ENCODE data around the gene ATP13A3.

The ATP13A3 gene

GRCh38 chr3:194446754-194447153, 40.0 kb downstream of the ATP13A3 start:
- TF ChIP-seq CTCF (IDR thresholded peaks at IDR 0.05; ENCODE audit: low read depth, low read length) = no peak
- DNase-seq (ENCODE audit: low read depth in 2 of 2) = no peak
- no peak overlapping the region for H3K4me3 ChIP-seq (replicated peaks in 1 of 2; ENCODE audit: low read depth in 2 of 2, low read length in 2 of 2)

DNA sequence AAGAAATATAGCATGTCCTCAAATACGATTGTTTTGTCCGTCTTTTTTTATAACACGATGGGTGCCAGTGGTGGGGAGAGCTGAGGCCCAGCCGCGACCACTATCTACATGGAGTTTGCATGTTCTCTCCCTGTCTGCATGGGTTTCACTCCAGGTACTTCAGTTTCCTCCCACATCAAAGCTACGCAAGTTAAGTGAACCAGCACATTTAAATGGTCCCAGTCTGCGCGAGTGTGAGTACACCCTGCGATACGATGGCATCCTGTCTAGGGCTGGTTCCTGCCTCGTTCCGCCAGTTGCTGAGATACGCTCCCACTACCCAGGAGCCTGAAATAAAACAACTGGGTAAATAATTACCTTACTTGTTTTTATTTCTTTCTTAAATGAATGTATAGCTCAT, 40.6 kb downstream of the ATP13A3 start:
- TF ChIP-seq CTCF (IDR thresholded peaks at IDR 0.05; ENCODE audit: low read depth, low read length) = no peak
- H3K4me3 ChIP-seq (replicated peaks in 1 of 2; ENCODE audit: low read depth in 2 of 2, low read length in 2 of 2) = no peak overlapping the region
- no peak for DNase-seq (ENCODE audit: low read depth in 2 of 2)

GRCh38 chr3:194443901-194444300, 42.9 kb downstream of the ATP13A3 start:
- TF ChIP-seq CTCF (IDR thresholded peaks at IDR 0.05; ENCODE audit: low read depth, low read length) = no peak
- no peak overlapping the region for H3K4me3 ChIP-seq (replicated peaks in 1 of 2; ENCODE audit: low read depth in 2 of 2, low read length in 2 of 2)
- no peak for DNase-seq (ENCODE audit: low read depth in 2 of 2)

GRCh38 chr3:194440756-194441155, 46.0 kb downstream of the ATP13A3 start:
- no peak for DNase-seq (ENCODE audit: low read depth in 2 of 2)
- no peak overlapping the region for H3K4me3 ChIP-seq (replicated peaks in 1 of 2; ENCODE audit: low read depth in 2 of 2, low read length in 2 of 2)
- no peak for TF ChIP-seq CTCF (IDR thresholded peaks at IDR 0.05; ENCODE audit: low read depth, low read length)

DNA sequence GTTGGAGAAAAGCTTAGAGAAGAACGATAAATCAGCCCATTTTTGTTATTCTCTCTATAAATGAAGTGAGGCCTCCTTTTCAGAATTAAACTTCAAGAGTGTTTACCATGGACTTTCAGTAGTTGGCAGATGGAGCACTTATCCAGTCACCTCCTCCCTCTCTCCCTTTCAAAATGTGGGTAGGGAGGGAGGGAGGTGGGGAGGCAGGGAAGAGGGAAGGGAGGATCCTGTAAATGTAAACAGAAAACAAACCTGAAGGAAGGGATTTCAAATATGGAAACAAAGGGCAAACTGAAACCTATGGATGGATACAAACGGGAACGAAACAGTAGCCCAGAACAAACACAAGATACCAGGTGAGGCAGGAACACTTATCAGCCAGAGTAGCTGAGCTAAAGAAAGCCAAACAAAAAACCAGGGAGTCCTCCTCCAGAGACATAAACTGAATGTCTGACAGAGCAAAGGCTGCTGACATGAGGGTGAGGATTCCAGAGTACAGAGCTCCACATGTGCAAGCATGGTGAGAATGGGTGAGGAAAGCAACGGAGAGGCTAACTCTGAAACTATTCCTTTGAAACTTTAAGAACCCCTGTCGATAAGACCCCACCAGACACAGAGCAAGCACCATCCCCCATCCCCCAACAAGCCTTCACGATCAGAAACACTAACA, 46.8 kb downstream of the ATP13A3 start:
- no peak overlapping the region for H3K4me3 ChIP-seq (replicated peaks in 1 of 2; ENCODE audit: low read depth in 2 of 2, low read length in 2 of 2)
- no peak for DNase-seq (ENCODE audit: low read depth in 2 of 2)

GRCh38 chr3:194434503-194434902, 52.3 kb downstream of the ATP13A3 start:
- no peak overlapping the region for H3K4me3 ChIP-seq (replicated peaks in 1 of 2; ENCODE audit: low read depth in 2 of 2, low read length in 2 of 2)
- no peak for TF ChIP-seq CTCF (IDR thresholded peaks at IDR 0.05; ENCODE audit: low read depth, low read length)
- no peak for DNase-seq (ENCODE audit: low read depth in 2 of 2)

More for the DNA sequence above, 46.8 kb downstream of the ATP13A3 start:
- no peak for TF ChIP-seq CTCF (IDR thresholded peaks at IDR 0.05; ENCODE audit: low read depth, low read length)

DNA sequence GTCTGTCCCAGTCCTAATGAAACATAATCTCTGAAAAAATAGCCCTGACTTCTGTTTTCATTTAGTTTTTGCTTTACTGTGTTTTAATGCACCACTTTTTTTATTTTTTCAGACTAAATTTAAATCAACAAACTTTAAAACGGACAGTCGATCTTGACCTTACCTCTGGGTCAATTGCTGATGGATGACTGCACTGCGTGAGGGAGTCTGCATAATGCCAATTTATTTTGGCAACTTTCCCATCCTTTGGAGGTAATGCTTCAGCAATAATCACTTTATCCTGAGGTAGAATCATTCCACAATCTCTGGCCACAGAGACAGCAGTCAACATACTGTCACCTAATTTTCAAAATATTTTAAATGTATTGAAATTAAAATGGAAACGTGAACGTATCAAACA, 55.2 kb downstream of the ATP13A3 start:
- no peak overlapping the region for H3K4me3 ChIP-seq (replicated peaks in 1 of 2; ENCODE audit: low read depth in 2 of 2, low read length in 2 of 2)
- DNase-seq (ENCODE audit: low read depth in 2 of 2) = no peak
- no peak for TF ChIP-seq CTCF (IDR thresholded peaks at IDR 0.05; ENCODE audit: low read depth, low read length)
